Glomerular visceral epithelial cell (primary cell): ENCODE measurements around the gene QTRT2.

Source experiments
- DNase-seq: peaks from one replicate; pipeline ENCODE4 v3.0.0-alpha.2; 2016; ENCODE audit errors: extremely low spot score

QTRT2 gene

DNA sequence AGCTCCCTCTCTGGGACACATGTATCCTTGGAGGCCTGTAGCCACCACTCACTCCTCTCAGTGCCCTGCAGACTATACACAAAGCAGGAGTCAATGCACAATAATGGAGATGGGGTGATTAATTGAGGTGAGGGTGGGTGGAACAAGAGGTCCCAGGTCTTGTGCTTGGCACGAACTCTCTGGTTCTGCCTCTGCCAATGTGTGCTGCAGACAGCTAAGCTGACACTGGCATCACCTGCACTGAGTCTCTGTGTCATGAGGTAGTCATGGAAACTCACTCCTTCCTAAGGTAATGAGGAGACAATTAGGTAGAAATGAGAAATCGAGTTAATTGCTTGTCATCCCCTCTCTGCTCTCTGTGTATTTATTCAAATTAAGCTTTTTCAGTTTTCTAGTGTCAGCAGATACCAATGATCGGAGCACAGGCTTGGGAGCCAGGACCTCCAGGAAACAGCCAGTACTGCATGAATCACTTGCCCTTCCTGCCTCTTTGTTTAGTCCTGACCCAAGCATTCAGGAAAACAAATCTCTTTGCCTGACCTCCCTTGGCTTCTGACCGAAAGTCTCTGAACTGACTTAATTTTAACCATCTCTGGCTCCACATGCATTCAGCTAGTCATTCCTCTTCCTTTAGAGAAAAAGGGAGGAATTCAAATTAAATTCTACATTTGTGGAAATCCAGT, 65.6 kb downstream of the QTRT2 start:
- DNase-seq = no peak

DNA sequence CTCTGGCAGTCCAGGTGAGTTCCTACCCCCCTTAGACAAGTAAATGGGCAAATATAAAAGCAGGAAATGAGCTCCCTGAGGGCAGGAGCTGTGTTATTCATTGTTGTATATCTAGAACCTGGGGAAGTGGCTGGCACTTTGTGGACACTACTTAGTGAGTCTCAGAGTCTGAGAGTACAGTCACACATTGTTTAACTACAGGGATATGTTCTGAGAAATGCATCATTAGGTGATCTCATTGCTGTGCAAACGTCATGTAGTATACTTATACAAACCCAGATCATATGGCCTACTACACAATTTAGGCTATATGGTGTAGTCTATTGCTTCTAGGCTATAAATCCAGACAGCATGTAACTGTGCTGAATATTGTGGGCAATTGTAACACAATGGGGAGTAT, 69.9 kb downstream of the QTRT2 start:
- DNase-seq = no peak

DNA sequence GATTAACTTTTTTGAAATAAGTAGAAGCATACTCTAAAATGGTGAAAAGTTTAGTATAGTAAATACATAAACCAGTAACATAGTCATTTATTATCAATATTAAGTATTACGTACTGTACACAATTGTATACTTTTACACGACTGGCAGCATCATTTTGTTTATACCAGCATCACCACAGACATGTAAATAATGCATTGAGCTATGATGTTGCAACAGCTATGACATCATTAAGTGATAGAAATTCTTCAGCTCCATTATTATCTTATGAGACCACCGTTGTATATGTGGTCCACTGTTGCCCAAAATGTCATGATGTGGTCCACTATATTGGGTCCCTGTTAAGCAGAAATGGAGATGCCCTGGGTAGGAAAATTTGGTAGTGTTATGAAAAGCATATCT, 71.0 kb downstream of the QTRT2 start:
- no peak for DNase-seq

DNA sequence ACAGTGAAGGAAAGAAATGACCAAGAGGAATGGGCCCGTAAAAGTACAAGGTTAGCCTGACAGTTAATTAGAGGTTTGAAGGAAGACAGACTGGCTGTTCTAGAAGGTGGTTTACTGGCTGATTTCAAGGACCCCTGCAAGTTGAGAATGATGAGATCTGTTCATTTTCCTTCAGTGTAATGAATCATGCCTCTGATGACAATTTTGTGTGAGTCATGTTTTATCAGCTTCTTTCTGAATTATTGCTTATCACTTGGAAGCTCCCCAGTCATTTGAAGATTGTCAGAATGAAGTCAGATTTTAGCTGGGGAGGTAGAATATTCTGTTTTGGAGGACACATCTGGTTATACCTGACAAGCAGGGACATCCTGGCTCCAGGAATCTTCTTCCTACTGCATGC, 71.7 kb downstream of the QTRT2 start:
- DNase-seq = no peak

DNA sequence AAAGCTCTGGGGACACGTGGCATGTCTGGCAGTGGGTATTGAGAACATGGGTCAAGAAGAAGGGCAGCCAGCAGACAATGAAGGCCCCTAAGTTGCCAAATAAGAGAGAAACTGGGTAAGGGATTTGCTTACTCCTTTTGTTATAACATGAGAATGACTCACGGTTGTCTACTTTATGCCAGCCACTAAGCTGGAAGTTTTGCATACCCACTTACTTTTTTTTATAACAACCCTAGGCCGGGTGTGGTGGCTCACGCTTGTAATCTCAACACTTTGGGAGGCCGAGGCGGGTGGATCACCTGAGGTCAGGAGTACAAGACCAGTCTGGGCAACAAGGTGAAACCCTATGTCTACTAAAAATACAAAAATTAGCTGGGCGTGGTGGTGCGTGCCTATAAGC, 72.3 kb downstream of the QTRT2 start:
- DNase-seq = no peak

DNA sequence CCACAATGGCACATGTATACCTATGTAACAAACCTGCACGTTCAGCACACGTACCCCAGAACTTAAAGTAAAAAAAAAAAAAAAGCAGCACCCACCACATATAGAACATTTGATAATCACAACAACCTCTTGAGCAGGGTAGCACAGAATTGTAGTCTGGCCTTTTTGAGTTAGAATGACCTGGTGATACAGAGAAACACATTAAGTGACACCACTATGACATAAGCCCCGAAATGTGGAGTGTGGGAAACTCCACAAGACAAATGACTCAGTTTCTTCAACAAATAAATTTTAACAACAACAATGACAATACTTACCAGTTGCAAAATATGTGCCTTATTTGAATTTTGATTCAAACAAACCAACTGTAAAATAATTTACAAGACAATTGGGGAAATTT, 76.0 kb downstream of the QTRT2 start:
- no peak for DNase-seq

DNA sequence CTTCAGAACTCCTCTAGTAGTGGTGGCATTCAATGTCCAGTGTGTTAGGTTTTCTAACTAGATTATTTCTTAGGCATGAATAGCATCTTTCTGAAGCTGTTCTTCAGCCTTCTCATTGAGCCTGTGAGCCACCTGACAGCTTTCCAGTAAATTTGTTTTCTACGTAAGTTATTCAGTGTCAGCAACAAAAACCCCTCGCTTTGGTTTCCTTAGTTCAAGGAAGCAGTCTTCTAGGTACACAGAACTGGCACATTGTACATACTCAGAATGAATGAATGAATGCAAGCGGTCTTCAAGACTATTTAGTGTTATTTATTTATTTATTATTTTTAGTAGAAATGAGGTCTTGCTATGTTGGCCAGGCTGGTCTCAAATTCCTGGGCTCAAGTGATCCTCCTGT, 77.4 kb downstream of the QTRT2 start:
- no peak for DNase-seq
